Fibroblast of skin of scalp (primary cell): ENCODE measurements around the gene KCNQ1.

Experiments
- DNase-seq: peaks from one replicate; pipeline ENCODE4 v3.0.0-alpha.2; 2013

Gene KCNQ1

GRCh38 chr11:2539371-2540222 lies 94.8 kb downstream of the KCNQ1 start:
- DNase-seq = no peak

GRCh38 chr11:2540223-2540991 lies 95.6 kb downstream of the KCNQ1 start:
- no peak for DNase-seq

GRCh38 chr11:2540992-2541680 lies 96.3 kb downstream of the KCNQ1 start:
- DNase-seq = no peak

- no peak for DNase-seq
Measured at GRCh38 chr11:2541881-2542361, 97.1 kb downstream of the KCNQ1 start.

- DNase-seq = no peak
Measured at GRCh38 chr11:2542406-2542805, 97.6 kb downstream of the KCNQ1 start.

GRCh38 chr11:2547806-2548205 lies 103.0 kb downstream of the KCNQ1 start:
- DNase-seq = no peak

GRCh38 chr11:2548596-2548995 lies 103.8 kb downstream of the KCNQ1 start:
- no peak for DNase-seq

- no peak for DNase-seq
Measured at GRCh38 chr11:2549080-2549479, 104.3 kb downstream of the KCNQ1 start.

GRCh38 chr11:2549491-2549875 lies 104.7 kb downstream of the KCNQ1 start:
- DNase-seq = no peak

- no peak for DNase-seq
Measured at GRCh38 chr11:2549876-2550605, 105.2 kb downstream of the KCNQ1 start.

- no peak for DNase-seq
Measured at GRCh38 chr11:2550606-2550970, 105.8 kb downstream of the KCNQ1 start.

GRCh38 chr11:2551131-2551530 lies 106.3 kb downstream of the KCNQ1 start:
- DNase-seq = no peak

- DNase-seq = no peak
Measured at GRCh38 chr11:2552210-2552609, 107.4 kb downstream of the KCNQ1 start.

- DNase-seq = no peak
Measured at GRCh38 chr11:2553198-2553597, 108.4 kb downstream of the KCNQ1 start.

GRCh38 chr11:2553886-2554285 lies 109.1 kb downstream of the KCNQ1 start:
- no peak for DNase-seq

- no peak for DNase-seq
Measured at GRCh38 chr11:2554338-2555207, 109.8 kb downstream of the KCNQ1 start.

GRCh38 chr11:2555336-2555735 lies 110.5 kb downstream of the KCNQ1 start:
- no peak for DNase-seq

- no peak for DNase-seq
Measured at GRCh38 chr11:2555891-2556290, 111.1 kb downstream of the KCNQ1 start.

GRCh38 chr11:2557381-2557780 lies 112.6 kb downstream of the KCNQ1 start:
- DNase-seq = no peak

GRCh38 chr11:2558397-2558796 lies 113.6 kb downstream of the KCNQ1 start:
- no peak for DNase-seq

GRCh38 chr11:2558861-2559526 lies 114.2 kb downstream of the KCNQ1 start:
- DNase-seq = no peak
